Lower lobe of right lung (tissue), 2 donors: ENCODE measurements around the gene PMAIP1. TPM values are rescaled to one million over a fixed set of nuclear protein-coding genes. Genes with fewer than 3 reads are reported as not detected.

Experiments used
- ATAC-seq, 2 donors: fragments of 200-7000 bp; cut with Tn5 transposase; one replicate each; pipeline ENCODE4 v1.9.1; 2020 to 2022; ENCODE audit warnings: mild to moderate bottlenecking in 2 of 2, moderate library complexity in 2 of 2
- DNase-seq: peaks from one replicate; pipeline ENCODE4 v3.0.0-alpha.2; 2020
- H3K27ac ChIP-seq: fragments of 200-600 bp; one replicate; pipeline ENCODE4 v1.8.0; 2022
- H3K27me3 ChIP-seq: fragments of 200-600 bp; one replicate; pipeline ENCODE4 v1.8.0; 2022; ENCODE audit warnings: low read depth
- H3K36me3 ChIP-seq: fragments of 200-600 bp; one replicate; pipeline ENCODE4 v1.8.0; 2022; ENCODE audit warnings: mild to moderate bottlenecking
- H3K4me1 ChIP-seq: fragments of 200-600 bp; one replicate; pipeline ENCODE4 v1.8.0; 2022
- H3K4me3 ChIP-seq: fragments of 200-600 bp; one replicate; pipeline ENCODE4 v1.8.0; 2022; ENCODE audit warnings: mild to moderate bottlenecking
- H3K9me3 ChIP-seq: fragments of 200-600 bp; one replicate; pipeline ENCODE4 v1.8.0; 2022
- intact Hi-C: fragments of 100-400 bp; cut with DNase I; formaldehyde crosslinking; loops from one replicate; pipeline ENCODE4 v1.11.0; 2022
- total RNA-seq: library from RNA; stranded (reverse); fragmentation: NEBNext Ultra II Directional; extraction: Animal tissue kit (Norgen Biotek cat#: 25700); gene quantifications from one replicate; pipeline ENCODE4 v1.2.1, GENCODE V29; 2021
- TF ChIP-seq, protein P1 (sequence below): fragments of 200-600 bp; IDR thresholded peaks from one replicate; pipeline ENCODE4 v1.8.0; 2022; ENCODE audit warnings: antibody characterized with exemption, mild to moderate bottlenecking
- donor health status: DM: no; HTN: yes; CAD: no; lungs with severe emphysema.

PMAIP1 gene
- total RNA-seq, 1 donor from 2014 or later = 1.6 TPM

DNA sequence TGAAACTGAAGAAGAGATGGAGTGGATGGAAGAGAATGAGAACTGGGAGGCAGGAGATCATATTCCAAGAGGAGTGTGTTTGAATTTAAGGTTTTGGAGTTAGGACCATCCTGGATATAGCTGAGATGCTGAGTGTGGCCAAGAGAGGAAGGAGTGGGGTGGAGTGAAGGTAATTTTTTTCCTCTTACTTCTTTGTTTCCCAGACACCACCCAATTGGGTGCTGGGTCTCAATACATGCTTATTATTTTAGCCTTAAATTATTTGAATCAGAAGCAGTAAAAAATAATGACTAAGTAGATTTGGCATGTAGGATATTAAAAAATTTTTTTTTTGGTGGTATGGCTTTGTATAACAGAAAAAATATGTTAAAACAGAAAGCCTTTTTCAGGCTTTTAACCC, 39.3 kb downstream of the PMAIP1 start:
- no peak overlapping the region for H3K27ac ChIP-seq
- DNase-seq (no peak), ATAC-seq (no peak)
- no peaks in the 10 kb centered on the region for H3K36me3 ChIP-seq
- no peak overlapping the region for H3K4me3 ChIP-seq
- intact Hi-C loops = no loop called here
- TF ChIP-seq, protein P1, sequence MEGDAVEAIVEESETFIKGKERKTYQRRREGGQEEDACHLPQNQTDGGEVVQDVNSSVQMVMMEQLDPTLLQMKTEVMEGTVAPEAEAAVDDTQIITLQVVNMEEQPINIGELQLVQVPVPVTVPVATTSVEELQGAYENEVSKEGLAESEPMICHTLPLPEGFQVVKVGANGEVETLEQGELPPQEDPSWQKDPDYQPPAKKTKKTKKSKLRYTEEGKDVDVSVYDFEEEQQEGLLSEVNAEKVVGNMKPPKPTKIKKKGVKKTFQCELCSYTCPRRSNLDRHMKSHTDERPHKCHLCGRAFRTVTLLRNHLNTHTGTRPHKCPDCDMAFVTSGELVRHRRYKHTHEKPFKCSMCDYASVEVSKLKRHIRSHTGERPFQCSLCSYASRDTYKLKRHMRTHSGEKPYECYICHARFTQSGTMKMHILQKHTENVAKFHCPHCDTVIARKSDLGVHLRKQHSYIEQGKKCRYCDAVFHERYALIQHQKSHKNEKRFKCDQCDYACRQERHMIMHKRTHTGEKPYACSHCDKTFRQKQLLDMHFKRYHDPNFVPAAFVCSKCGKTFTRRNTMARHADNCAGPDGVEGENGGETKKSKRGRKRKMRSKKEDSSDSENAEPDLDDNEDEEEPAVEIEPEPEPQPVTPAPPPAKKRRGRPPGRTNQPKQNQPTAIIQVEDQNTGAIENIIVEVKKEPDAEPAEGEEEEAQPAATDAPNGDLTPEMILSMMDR = no peak
- H3K4me1 ChIP-seq = no peaks in the 10 kb centered on the region
- H3K9me3 ChIP-seq = no peaks in the 10 kb centered on the region
- H3K27me3 ChIP-seq = peaks cover 3% of the 10 kb centered on the region

DNA sequence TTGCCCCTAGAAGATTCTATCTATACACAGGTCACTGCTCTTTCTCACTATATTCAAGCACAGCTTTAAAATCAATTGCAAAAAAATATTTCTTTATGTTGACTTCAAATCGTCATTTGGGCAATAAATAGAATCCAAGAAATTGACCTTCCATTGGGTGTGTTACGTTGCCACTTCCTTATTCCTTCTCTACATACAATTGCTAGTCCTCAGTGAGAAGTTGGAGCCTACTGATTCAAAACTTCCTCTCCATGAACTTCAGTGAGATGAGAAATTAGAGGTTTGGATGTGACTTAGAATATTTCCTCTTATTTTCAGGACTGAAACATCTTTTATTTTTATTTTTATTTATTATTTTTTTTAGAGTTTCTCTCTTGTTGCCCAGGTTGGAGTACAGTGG, 40.3 kb downstream of the PMAIP1 start:
- H3K4me3 ChIP-seq = no peak overlapping the region
- no peak overlapping the region for H3K27ac ChIP-seq
- H3K27me3 ChIP-seq = peaks cover 3% of the 10 kb centered on the region
- no peak for ATAC-seq
- H3K4me1 ChIP-seq = no peaks in the 10 kb centered on the region
- TF ChIP-seq, protein P1 = no peak
- no peaks in the 10 kb centered on the region for H3K9me3 ChIP-seq
- no peak for DNase-seq
- intact Hi-C loops = no loop called here
- H3K36me3 ChIP-seq = no peaks in the 10 kb centered on the region

DNA sequence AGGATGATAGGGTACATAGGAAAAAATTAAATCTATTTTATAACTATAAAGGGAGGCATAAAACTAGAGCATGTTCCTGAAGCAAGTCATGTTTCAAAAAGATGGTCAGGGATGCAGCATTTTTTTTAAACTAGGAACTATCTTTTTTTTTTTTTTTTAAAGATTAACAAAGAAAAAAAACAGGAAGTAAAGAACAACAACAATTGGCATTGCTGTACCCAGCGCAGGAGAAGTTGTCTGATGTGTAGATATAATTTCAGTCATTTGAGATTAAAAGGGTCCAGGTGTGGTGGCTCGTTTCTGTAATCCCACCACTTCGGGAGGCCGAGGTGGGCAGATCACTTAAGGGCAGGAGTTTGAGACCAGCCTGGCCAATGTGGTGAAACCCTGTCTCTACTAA, 41.5 kb downstream of the PMAIP1 start:
- ATAC-seq = no peak
- TF ChIP-seq, protein P1 = no peak
- DNase-seq = no peak
- H3K27ac ChIP-seq = no peak overlapping the region
- no peaks in the 10 kb centered on the region for H3K36me3 ChIP-seq
- H3K4me3 ChIP-seq = no peak overlapping the region
- no peaks in the 10 kb centered on the region for H3K27me3 ChIP-seq
- no peaks in the 10 kb centered on the region for H3K9me3 ChIP-seq
- intact Hi-C loops = no loop called here
- no peaks in the 10 kb centered on the region for H3K4me1 ChIP-seq

DNA sequence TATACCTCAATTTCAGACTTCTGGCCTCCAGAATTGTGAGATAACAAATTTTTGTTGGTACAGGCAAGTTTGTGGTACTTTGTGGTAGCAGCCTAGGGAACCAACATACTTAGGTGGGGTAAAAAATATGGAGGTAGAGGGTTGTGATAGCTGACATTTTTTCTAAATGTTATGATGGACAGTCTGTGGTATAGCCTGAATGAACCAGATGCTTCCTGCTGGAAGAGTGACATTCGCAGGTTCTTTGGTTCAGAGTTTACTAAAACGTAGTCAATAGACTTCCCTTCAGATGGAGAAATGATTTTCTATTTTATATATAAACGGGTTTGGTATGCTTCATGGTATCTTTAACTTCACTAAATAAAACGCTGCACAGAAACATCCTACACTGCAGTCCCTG, 42.8 kb downstream of the PMAIP1 start:
- intact Hi-C loops = no loop called here

DNA sequence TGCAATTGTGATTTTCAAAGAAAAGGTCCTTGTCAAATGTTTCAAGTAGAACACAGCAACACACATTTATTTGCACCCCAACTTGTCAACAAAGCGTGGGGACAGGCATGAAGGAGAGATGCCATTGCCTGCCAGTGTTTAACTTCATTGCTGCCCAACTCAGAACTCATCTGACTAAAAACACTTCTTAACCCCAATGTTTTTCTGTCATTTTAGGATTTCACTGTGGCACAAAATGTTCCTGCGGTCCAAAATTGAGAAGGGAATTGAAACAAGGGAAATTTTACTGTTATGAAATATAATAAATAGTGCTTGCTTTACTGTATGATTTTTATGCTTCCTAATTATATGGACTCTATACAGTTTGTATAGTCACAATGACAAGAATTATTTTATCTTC, 45.7 kb downstream of the PMAIP1 start:
- Histone ChIP-seq H3K9me3 (no peaks in the 10 kb centered on the region), H3K27me3 (no peaks in the 10 kb centered on the region), H3K27ac (no peak overlapping the region), H3K4me1 (no peaks in the 10 kb centered on the region), H3K4me3 (no peak overlapping the region), H3K36me3 (no peaks in the 10 kb centered on the region)
- ATAC-seq (no peak), DNase-seq (no peak)
- TF ChIP-seq, protein P1 = no peak
- intact Hi-C loops = no loop called here

More for the DNA sequence above, 42.8 kb downstream of the PMAIP1 start:
- TF ChIP-seq, protein P1 = no peak
- no peak for DNase-seq
- H3K27ac ChIP-seq = no peak overlapping the region
- no peaks in the 10 kb centered on the region for H3K27me3 ChIP-seq
- no peak overlapping the region for H3K4me3 ChIP-seq
- H3K36me3 ChIP-seq = no peaks in the 10 kb centered on the region
- no peaks in the 10 kb centered on the region for H3K9me3 ChIP-seq
- no peaks in the 10 kb centered on the region for H3K4me1 ChIP-seq
- ATAC-seq = no peak
